Stimulated activated CD8-positive, alpha-beta memory T cell treated with anti-CD3 and anti-CD28 coated beads, Interleukin-2, amount 100 ng/mL, for 48 hours (primary cell): ENCODE data around the gene MAN1A1.
"Not testable (repeated sequence)": the region's sequence is repeated elsewhere in the genome, so short reads cannot be mapped to it uniquely, and the experiment has no call there.

Source experiments
- DNase-seq, 2 donors: peaks; one replicate each; pipeline ENCODE4 v3.0.0-alpha.2; 2020; ENCODE audit warnings: low read depth in 2 of 2

MAN1A1 gene

GRCh38 chr6:119303164-119303887 lies 46.2 kb downstream of the MAN1A1 start:
- no peak for DNase-seq

GRCh38 chr6:119301429-119301828 lies 48.1 kb downstream of the MAN1A1 start:
- no peak for DNase-seq

GRCh38 chr6:119299694-119300093 lies 49.9 kb downstream of the MAN1A1 start:
- no peak for DNase-seq

- DNase-seq: no peak
Measured at GRCh38 chr6:119297049-119297448, 52.5 kb downstream of the MAN1A1 start.

GRCh38 chr6:119296036-119297035 lies 53.2 kb downstream of the MAN1A1 start:
- DNase-seq: no peak

- no peak for DNase-seq
Measured at GRCh38 chr6:119294984-119295383, 54.6 kb downstream of the MAN1A1 start.

GRCh38 chr6:119291060-119291459 lies 58.5 kb downstream of the MAN1A1 start:
- not testable (repeated sequence) for DNase-seq

GRCh38 chr6:119290306-119290705 lies 59.3 kb downstream of the MAN1A1 start:
- no peak for DNase-seq

GRCh38 chr6:119289651-119290050 lies 59.9 kb downstream of the MAN1A1 start:
- no peak for DNase-seq

- DNase-seq: no peak
Measured at GRCh38 chr6:119285908-119286625, 63.5 kb downstream of the MAN1A1 start.

GRCh38 chr6:119284861-119285521 lies 64.6 kb downstream of the MAN1A1 start:
- no peak for DNase-seq

- no peak for DNase-seq
Measured at GRCh38 chr6:119283979-119284545, 65.5 kb downstream of the MAN1A1 start.

- no peak for DNase-seq
Measured at GRCh38 chr6:119283214-119283613, 66.3 kb downstream of the MAN1A1 start.

- DNase-seq: no peak
Measured at GRCh38 chr6:119280668-119281067, 68.9 kb downstream of the MAN1A1 start.

- DNase-seq: no peak
Measured at GRCh38 chr6:119280080-119280479, 69.5 kb downstream of the MAN1A1 start.

- DNase-seq: no peak
Measured at GRCh38 chr6:119278625-119279024, 70.9 kb downstream of the MAN1A1 start.

GRCh38 chr6:119277052-119277451 lies 72.5 kb downstream of the MAN1A1 start:
- DNase-seq: no peak

- DNase-seq: no peak
Measured at GRCh38 chr6:119276211-119276610, 73.3 kb downstream of the MAN1A1 start.

GRCh38 chr6:119274197-119274595 lies 75.4 kb downstream of the MAN1A1 start:
- DNase-seq: no peak

- no peak for DNase-seq
Measured at GRCh38 chr6:119273272-119274196, 76.0 kb downstream of the MAN1A1 start.
